ENCODE measurements around the gene RBPJ. TPM values are rescaled to one million over a fixed set of nuclear protein-coding genes. Genes with fewer than 3 reads are reported as not detected.
A peak's percentile ranks its signal among the peaks of the same experiment; 100 is the strongest.

RBPJ gene
- total RNA-seq, 1 experiment from 2014 or later, result 59.8 TPM

DNA sequence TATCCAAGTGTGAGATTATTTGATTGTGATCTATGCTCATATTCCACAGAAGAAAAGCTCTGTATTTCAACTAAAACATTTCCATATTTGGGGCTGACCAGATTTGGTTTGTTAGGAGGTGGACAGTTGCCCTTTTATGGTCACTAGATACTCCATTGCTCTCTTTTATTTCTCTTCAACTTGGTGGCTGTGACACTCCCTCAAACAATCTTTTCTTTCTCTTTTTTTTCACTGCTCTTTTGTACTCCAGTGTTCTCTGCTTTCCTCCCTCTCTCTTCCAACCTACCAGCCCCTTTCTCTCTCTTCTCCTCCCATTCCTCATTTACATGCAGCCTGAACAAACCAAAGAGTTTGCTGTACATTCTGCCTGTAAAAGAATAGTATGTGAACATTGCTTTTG lies 48.8 kb downstream of the RBPJ start:
- H3K36me3 ChIP-seq (ENCODE audit: insufficient read depth, low read length, poor library complexity, severe bottlenecking), result no peaks in the 10 kb centered on the region
- DNase-seq (ENCODE audit: low spot score), result no peak
- H3K4me3 ChIP-seq (ENCODE audit: low read depth, low read length, poor library complexity, severe bottlenecking), result no peak overlapping the region
- BruUV-seq (replicated peaks), result no TSS peak
- CTCF ChIA-PET, result no interaction called here
- H3K9me3 ChIP-seq (ENCODE audit: low read depth, low read length, poor library complexity, severe bottlenecking), result no peaks in the 10 kb centered on the region
- POLR2A ChIA-PET (ENCODE audit: low non-redundant PET), result no interaction called here
- H3K4me1 ChIP-seq (ENCODE audit: insufficient read depth, low read length, poor library complexity, severe bottlenecking), result peaks cover 45% of the 10 kb centered on the region
- intact Hi-C loops (cut with micrococcal nuclease; ENCODE audit: unreplicated experiment), result no loop called here
- TF ChIP-seq, protein P1, sequence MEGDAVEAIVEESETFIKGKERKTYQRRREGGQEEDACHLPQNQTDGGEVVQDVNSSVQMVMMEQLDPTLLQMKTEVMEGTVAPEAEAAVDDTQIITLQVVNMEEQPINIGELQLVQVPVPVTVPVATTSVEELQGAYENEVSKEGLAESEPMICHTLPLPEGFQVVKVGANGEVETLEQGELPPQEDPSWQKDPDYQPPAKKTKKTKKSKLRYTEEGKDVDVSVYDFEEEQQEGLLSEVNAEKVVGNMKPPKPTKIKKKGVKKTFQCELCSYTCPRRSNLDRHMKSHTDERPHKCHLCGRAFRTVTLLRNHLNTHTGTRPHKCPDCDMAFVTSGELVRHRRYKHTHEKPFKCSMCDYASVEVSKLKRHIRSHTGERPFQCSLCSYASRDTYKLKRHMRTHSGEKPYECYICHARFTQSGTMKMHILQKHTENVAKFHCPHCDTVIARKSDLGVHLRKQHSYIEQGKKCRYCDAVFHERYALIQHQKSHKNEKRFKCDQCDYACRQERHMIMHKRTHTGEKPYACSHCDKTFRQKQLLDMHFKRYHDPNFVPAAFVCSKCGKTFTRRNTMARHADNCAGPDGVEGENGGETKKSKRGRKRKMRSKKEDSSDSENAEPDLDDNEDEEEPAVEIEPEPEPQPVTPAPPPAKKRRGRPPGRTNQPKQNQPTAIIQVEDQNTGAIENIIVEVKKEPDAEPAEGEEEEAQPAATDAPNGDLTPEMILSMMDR (conservative IDR thresholded peaks at IDR 0.05; ENCODE audit: low read depth, low read length), result no peak
- TF ChIP-seq EZH2 (IDR thresholded peaks at IDR 0.05; ENCODE audit: borderline replicate concordance, low read depth, low read length, poor library complexity, severe bottlenecking), result no peak
- no peaks in the 10 kb centered on the region for H3K27me3 ChIP-seq (replicated peaks; ENCODE audit: insufficient read depth, low read depth, low read length, poor library complexity)
- H3K27ac ChIP-seq (ENCODE audit: low read depth, low read length, poor library complexity, severe bottlenecking), result no peak overlapping the region

DNA sequence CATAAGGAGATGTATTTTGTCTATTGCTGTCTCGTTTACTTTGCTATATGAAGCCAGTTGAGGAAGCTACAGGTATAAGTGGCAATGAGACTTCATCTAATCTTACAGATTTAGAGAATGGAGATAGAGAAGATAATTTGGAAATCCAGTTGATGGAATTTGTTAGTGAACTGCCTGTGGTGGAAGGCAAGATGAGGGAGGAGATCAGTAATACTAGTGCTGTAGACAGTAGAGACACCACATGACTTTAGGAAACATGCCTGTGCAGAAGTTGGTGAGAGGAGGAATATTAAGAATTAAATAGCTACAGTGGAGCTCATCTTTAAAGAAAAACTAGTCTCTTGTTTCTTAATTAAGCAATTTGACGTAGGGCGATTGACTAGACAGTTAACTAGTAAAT lies 51.3 kb downstream of the RBPJ start:
- no TSS peak for BruUV-seq (replicated peaks)
- intact Hi-C loops (cut with micrococcal nuclease; ENCODE audit: unreplicated experiment), result no loop called here
- TF ChIP-seq EZH2 (IDR thresholded peaks at IDR 0.05; ENCODE audit: borderline replicate concordance, low read depth, low read length, poor library complexity, severe bottlenecking), result no peak
- TF ChIP-seq, protein P1 (conservative IDR thresholded peaks at IDR 0.05; ENCODE audit: low read depth, low read length), result no peak
- H3K4me3 ChIP-seq (ENCODE audit: low read depth, low read length, poor library complexity, severe bottlenecking), result no peak overlapping the region
- ChIA-PET CTCF (no interaction called here), POLR2A (ENCODE audit: low non-redundant PET) (no interaction called here)
- no peak for DNase-seq (ENCODE audit: low spot score)
- H3K4me1 ChIP-seq (ENCODE audit: insufficient read depth, low read length, poor library complexity, severe bottlenecking), result peaks cover 45% of the 10 kb centered on the region
- H3K9me3 ChIP-seq (ENCODE audit: low read depth, low read length, poor library complexity, severe bottlenecking), result no peaks in the 10 kb centered on the region
- H3K27me3 ChIP-seq (replicated peaks; ENCODE audit: insufficient read depth, low read depth, low read length, poor library complexity), result no peaks in the 10 kb centered on the region
- no peaks in the 10 kb centered on the region for H3K36me3 ChIP-seq (ENCODE audit: insufficient read depth, low read length, poor library complexity, severe bottlenecking)
- peak overlapping the region; percentile 27 for H3K27ac ChIP-seq (ENCODE audit: low read depth, low read length, poor library complexity, severe bottlenecking)

DNA sequence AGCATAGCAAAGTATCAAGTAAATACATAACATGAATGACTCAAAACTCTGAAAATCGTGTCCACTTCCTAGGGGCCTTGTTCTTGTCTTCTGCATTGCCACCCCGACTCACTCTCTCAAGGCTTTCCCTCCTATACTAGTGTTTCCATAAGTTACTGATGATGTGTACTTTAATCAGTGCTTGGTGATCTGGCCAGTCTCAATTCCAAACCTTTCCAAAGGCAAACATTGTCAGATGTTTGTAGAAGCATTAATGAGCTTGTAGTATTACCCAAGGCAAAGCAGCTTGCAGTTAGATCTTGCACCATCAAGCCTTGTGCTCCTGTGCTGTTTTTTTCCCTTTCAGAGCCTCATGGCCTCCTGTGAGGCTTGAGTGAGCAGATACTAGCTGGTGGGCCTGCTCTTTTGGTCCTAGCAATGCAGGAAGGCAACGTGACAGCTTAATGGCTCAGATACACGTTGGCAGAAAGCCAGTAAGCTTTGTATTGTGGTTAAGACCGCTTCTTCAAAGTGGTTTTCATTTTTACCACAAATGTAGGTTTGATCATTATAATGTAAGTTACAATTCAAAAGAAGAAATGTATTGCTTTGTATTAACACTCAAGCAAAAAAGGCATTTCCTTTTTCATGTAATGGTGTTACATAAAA lies 51.8 kb downstream of the RBPJ start:
- no peaks in the 10 kb centered on the region for H3K36me3 ChIP-seq (ENCODE audit: insufficient read depth, low read length, poor library complexity, severe bottlenecking)
- intact Hi-C loops (cut with micrococcal nuclease; ENCODE audit: unreplicated experiment), result no loop called here
- no peaks in the 10 kb centered on the region for H3K27me3 ChIP-seq (replicated peaks; ENCODE audit: insufficient read depth, low read depth, low read length, poor library complexity)
- peaks cover 41% of the 10 kb centered on the region for H3K4me1 ChIP-seq (ENCODE audit: insufficient read depth, low read length, poor library complexity, severe bottlenecking)
- peak overlapping the region; percentile 27 for H3K27ac ChIP-seq (ENCODE audit: low read depth, low read length, poor library complexity, severe bottlenecking)
- no peaks in the 10 kb centered on the region for H3K9me3 ChIP-seq (ENCODE audit: low read depth, low read length, poor library complexity, severe bottlenecking)
- TF ChIP-seq EZH2 (IDR thresholded peaks at IDR 0.05; ENCODE audit: borderline replicate concordance, low read depth, low read length, poor library complexity, severe bottlenecking), result no peak
- TF ChIP-seq, protein P1 (conservative IDR thresholded peaks at IDR 0.05; ENCODE audit: low read depth, low read length), result no peak
- no TSS peak for BruUV-seq (replicated peaks)
- POLR2A ChIA-PET (ENCODE audit: low non-redundant PET), result interaction anchor here (0.6 kb wide), 1 partner anchor 1356 kb away, joined by 3 read pairs; no protein-coding TSS in a partner anchor
- CTCF ChIA-PET, result no interaction called here
- peak; percentile 76 for DNase-seq (ENCODE audit: low spot score)
- no peak overlapping the region for H3K4me3 ChIP-seq (ENCODE audit: low read depth, low read length, poor library complexity, severe bottlenecking)
